Suprapubic skin (tissue), 4 donors: ENCODE results near the gene KRTAP17-1. TPM values are rescaled to one million over a fixed set of nuclear protein-coding genes. Genes with fewer than 3 reads are reported as not detected.

Experiments used
- DNase-seq, 2 donors: peaks; one replicate each; pipeline ENCODE4 v3.0.0-alpha.2; 2019; ENCODE audit warnings: low spot score in 2 of 2
- H3K27ac ChIP-seq: fragments of 200-600 bp; sonication (generic); one replicate; pipeline ENCODE4 v1.5.1; 2019
- H3K27me3 ChIP-seq: fragments of 200-600 bp; sonication (generic); one replicate; pipeline ENCODE4 v1.5.1; 2019
- H3K36me3 ChIP-seq: fragments of 200-600 bp; sonication (generic); one replicate; pipeline ENCODE4 v1.5.1; 2019
- H3K4me1 ChIP-seq: fragments of 200-600 bp; sonication (generic); one replicate; pipeline ENCODE4 v1.5.1; 2019
- H3K4me3 ChIP-seq: fragments of 200-600 bp; sonication (generic); one replicate; pipeline ENCODE4 v1.5.1; 2019; ENCODE audit warnings: mild to moderate bottlenecking
- H3K9me3 ChIP-seq: fragments of 200-600 bp; sonication (generic); one replicate; pipeline ENCODE4 v1.5.1; 2019
- EP300 ChIP-seq: sonication (generic); formaldehyde crosslinking; IDR thresholded peaks from one replicate; pipeline ENCODE4 v1.6.1; 2017; ENCODE audit warnings: antibody characterized with exemption
- POLR2A ChIP-seq, 2 donors: fragments of 450-650 bp; IDR thresholded peaks; one replicate each; pipeline ENCODE4 v1.6.1; 2017; ENCODE audit warnings: antibody characterized with exemption in 2 of 2, mild to moderate bottlenecking in 2 of 2, moderate library complexity in 2 of 2
- POLR2AphosphoS5 ChIP-seq, 3 donors: sonication (generic); formaldehyde crosslinking; IDR thresholded peaks; one replicate each; pipeline ENCODE4 v1.6.1; 2017; ENCODE audit warnings: antibody characterized with exemption in 3 of 3
- WGBS: methylation state at CpG from one replicate; pipeline ENCODE4 v1.1.5; 2018; 5-methylcytosine and 5-hydroxymethylcytosine counted together
- total RNA-seq, 4 donors: library from RNA; depleted of rRNA; stranded (reverse); fragments of >200 nt; gene quantifications; one replicate each; pipeline ENCODE4 v1.1.0, GENCODE V29; 2016
- TF ChIP-seq, protein P1 (sequence below), 2 donors: fragments of 200-600 bp in 1 of 2; fragments of 450-650 bp in 1 of 2; sonication (generic) in 1 of 2; IDR thresholded peaks; one replicate each; pipeline ENCODE4 v1.5.1; 2016 to 2019; ENCODE audit warnings: antibody characterized with exemption in 2 of 2, mild to moderate bottlenecking in 1 of 2, moderate library complexity in 1 of 2

KRTAP17-1 gene
- total RNA-seq, 4 donors from 2014 or later: 8.0 to 81.5 (median 24.2) TPM; not detected in 1

DNA sequence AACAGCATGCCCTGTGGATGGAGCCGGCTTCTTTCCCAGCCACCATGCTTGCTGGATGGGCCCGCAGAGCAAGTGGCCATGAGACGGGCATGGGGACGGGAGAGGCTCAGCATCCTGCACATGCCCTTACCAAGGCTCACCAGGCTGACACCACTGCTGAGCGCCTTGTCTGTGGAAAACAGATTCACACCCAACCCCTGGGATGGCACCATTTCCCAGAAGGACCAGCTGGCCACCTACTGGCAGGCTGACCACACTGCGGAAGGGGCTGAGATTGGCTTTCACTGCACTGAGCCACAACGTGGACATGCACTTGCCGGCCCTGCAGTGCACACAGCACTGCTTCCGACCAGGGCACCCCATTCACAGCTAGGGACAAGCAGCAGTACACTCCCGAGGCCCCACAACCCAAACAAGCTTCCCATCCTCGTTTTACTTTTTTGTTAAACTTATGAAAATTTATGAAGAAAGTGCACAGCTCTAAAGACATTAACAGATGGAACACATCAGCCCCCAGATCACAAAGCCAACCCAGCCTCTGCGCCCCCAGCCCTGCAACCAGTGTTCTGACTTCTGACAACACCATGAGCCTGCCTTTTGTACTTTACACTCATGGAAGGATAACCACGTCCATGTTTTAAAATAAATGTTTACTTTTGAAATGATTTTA, 13.9 kb upstream of the KRTAP17-1 start:
- DNase-seq: peak in 1 of 2 donors; percentile 52
- no peaks in the 10 kb centered on the region for H3K36me3 ChIP-seq

DNA sequence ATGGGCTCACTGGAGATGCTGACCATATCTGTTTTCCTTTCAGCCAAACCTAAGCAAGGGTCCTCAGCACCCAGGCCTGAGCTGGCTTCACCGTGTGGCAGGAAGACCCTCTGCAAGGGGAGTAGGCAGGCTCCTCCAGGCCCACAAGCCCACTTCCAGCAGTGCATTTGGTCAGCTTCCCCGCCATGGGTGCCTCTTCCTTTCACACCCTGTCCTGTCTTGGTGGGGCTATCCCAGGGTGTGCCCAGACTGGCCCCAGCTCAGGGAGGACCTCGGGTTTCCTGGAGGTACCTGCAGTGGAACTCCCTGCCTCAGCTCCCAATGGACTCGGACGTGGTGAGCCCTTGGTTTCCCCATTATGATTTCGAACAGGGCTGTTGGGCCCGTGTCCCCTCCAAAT, 12.7 kb upstream of the KRTAP17-1 start:
- Histone ChIP-seq H3K27ac (no peak overlapping the region), H3K36me3 (no peaks in the 10 kb centered on the region), H3K9me3 (no peaks in the 10 kb centered on the region), H3K4me1 (no peaks in the 10 kb centered on the region), H3K4me3 (no peak overlapping the region), H3K27me3 (no peaks in the 10 kb centered on the region)
- TF ChIP-seq POLR2AphosphoS5 (IDR thresholded peaks at IDR 0.05) (no peak), POLR2A (IDR thresholded peaks at IDR 0.05) (no peak), EP300 (no peak)
- TF ChIP-seq, protein P1, sequence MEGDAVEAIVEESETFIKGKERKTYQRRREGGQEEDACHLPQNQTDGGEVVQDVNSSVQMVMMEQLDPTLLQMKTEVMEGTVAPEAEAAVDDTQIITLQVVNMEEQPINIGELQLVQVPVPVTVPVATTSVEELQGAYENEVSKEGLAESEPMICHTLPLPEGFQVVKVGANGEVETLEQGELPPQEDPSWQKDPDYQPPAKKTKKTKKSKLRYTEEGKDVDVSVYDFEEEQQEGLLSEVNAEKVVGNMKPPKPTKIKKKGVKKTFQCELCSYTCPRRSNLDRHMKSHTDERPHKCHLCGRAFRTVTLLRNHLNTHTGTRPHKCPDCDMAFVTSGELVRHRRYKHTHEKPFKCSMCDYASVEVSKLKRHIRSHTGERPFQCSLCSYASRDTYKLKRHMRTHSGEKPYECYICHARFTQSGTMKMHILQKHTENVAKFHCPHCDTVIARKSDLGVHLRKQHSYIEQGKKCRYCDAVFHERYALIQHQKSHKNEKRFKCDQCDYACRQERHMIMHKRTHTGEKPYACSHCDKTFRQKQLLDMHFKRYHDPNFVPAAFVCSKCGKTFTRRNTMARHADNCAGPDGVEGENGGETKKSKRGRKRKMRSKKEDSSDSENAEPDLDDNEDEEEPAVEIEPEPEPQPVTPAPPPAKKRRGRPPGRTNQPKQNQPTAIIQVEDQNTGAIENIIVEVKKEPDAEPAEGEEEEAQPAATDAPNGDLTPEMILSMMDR (IDR thresholded peaks at IDR 0.05): no peak
- WGBS: 80% methylated on average over 3 of the region's 7 CpGs
- DNase-seq: no peak

More for the DNA sequence above, 13.9 kb upstream of the KRTAP17-1 start:
- H3K27ac ChIP-seq: no peak overlapping the region
- 49% methylated on average over 10 of the region's 13 CpGs for whole genome bisulfite sequencing
- H3K9me3 ChIP-seq: no peaks in the 10 kb centered on the region
- H3K4me1 ChIP-seq: no peaks in the 10 kb centered on the region
- no peaks in the 10 kb centered on the region for H3K27me3 ChIP-seq
- H3K4me3 ChIP-seq: no peak overlapping the region
- TF ChIP-seq, protein P1 (IDR thresholded peaks at IDR 0.05): peak in 1 of 2 donors; percentile 55
- no peak for TF ChIP-seq POLR2AphosphoS5 (IDR thresholded peaks at IDR 0.05)

DNA sequence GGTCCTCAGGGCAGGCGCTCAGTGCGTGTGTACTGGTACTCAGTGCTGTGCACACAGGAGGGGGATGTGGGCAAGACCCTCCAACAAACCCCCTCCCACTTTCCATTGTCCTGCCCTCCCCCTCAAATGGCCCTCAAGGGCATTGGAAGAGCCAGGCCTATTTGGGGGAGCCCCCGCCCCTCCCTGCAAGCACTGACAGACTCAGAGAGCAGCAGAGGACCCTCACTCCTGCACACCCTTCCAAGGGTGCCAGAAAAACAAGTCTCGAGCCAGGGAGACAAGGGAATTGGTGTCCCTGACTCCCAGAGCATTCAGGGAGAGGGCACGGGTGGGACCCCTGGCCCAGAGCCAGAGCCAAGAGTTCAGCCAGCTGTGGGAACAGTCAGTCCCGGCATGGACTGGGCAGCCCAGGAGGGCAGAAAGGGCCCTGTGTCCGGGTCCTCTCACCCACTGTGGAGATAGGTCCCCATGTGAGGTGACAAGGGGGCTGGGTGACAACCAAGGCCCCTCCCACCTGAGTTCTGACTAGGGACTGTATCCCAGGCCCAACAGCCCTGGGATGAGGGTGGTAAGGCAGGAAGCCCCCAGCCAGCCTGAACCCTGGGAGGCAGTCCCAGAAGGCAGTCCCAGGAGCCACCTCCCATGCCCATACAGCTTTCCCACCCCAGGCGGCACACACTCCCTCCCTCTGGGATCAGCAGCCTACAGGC, 12.1 kb upstream of the KRTAP17-1 start:
- DNase-seq: no peak

DNA sequence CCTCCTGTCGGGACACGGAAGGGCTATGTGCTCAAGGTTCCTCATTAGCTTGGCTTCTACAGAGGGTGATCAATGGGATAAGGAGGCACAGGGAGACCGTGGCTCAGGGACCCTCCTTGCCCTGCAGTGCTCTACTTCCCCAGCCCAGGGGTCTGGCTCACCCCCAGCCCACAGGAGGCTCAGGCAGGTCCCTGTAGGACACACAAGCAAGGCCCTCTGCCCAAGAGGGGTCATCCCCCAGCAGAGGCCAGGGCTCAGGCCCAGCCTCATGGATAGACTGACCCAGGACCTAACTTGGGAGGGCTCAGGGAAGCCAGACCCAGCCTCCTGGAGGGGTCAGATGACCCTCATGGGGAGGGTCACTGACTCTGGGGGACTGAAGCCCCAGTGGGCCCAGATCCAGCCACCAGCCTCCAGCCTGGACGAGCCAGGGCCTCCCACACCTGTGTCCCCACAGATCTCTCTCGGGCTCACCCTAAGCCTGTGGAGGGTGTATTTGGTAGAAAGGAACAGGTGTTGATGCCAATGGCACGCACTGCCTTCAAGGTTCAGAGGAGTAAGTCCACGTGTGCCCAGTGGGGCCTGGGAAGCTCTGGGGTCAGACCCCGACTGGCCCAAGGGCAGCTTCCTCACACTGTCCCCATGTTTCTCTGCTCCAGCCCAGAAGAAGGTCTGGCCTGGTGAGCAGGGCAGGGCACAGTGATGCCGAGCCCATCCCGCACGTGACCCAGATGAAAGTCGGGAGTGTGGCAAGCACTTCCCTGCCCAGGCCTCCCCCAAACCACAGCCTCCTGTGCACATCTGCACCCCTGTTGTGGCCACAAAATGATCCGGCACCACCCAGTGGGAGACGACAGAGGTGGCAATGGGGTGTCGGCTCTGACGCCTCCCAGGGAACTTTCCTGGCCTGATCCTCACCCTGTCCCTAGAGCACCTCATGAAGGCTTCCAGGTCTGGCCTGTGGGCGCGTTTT, 10.9 kb upstream of the KRTAP17-1 start:
- Histone ChIP-seq H3K4me3 (no peak overlapping the region), H3K27ac (no peak overlapping the region), H3K27me3 (no peaks in the 10 kb centered on the region), H3K36me3 (no peaks in the 10 kb centered on the region), H3K9me3 (no peaks in the 10 kb centered on the region), H3K4me1 (peaks cover 4% of the 10 kb centered on the region)
- WGBS: 83% methylated on average over 6 of the region's 18 CpGs
- no peak for DNase-seq
- TF ChIP-seq EP300: no peak
- no peak for TF ChIP-seq POLR2AphosphoS5 (IDR thresholded peaks at IDR 0.05)
- TF ChIP-seq POLR2A (IDR thresholded peaks at IDR 0.05): no peak
- TF ChIP-seq, protein P1 (IDR thresholded peaks at IDR 0.05): no peak

More for the DNA sequence above, 12.1 kb upstream of the KRTAP17-1 start:
- H3K4me1 ChIP-seq: no peaks in the 10 kb centered on the region
- H3K36me3 ChIP-seq: no peaks in the 10 kb centered on the region
- H3K9me3 ChIP-seq: no peaks in the 10 kb centered on the region
- no peak overlapping the region for H3K4me3 ChIP-seq
- H3K27ac ChIP-seq: no peak overlapping the region
- 87% methylated on average over 6 of the region's 8 CpGs for WGBS
- TF ChIP-seq POLR2AphosphoS5 (IDR thresholded peaks at IDR 0.05) (no peak), EP300 (no peak), POLR2A (IDR thresholded peaks at IDR 0.05) (no peak)
- TF ChIP-seq, protein P1 (IDR thresholded peaks at IDR 0.05): no peak
- H3K27me3 ChIP-seq: no peaks in the 10 kb centered on the region
